ENCODE results near the gene BAIAP2. TPM values are rescaled to one million over a fixed set of nuclear protein-coding genes. Genes with fewer than 3 reads are reported as not detected.

Gene BAIAP2
- total RNA-seq, 6 donors from 2014 or later: 90.7 to 231 (median 123) TPM

DNA sequence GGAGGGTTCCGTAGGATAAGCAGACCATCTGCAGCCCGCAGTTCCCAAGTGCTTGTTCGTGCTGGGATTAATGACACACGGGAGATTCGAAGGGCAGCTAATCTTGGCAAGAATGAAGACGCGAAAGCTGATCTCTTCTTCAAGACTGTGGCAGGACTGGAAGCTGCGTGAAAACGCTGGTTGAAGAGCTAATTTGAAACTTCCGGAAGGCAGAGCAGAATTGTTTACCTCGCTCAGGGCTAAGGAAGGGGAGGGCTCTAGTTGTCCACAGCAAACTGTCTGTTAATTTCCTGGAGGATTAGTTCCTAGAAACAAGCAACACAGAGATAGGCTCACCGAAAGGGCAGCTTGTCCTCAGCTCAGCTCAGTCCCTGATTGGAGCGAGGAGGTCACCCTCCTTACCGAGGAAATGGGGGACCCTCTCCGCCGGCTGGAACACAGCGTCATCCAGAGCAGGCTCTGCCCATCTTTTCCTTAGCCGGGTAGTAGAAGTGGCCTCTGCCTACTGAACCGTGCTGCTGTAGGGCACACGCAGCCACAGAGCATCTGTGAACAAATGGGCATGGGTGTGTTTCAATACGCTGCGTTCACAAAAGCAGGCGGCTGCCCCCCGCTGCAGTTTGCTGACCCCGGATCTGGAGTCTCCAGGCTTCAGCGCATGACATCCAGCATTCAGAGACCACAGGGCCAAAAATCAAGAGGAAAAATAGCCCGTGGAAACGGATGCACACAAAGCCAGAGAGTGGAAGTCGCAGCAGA, 16.7 kb upstream of the BAIAP2 start:
- peak overlapping the region; percentile 78 to 85 (median 82) for H3K27ac ChIP-seq
- ATAC-seq (ENCODE audit: low FRiP score in 2 of 2): peak in 1 of 2 donors; percentile 63
- WGBS, 2 donors: 10 to 11% methylated on average over 21 to 29 of the region's 29 CpGs
- H3K36me3 ChIP-seq: no peaks in the 10 kb centered on the region
- H3K9me3 ChIP-seq: no peaks in the 10 kb centered on the region
- no peaks in the 10 kb centered on the region for H3K27me3 ChIP-seq
- DNase-seq: peak; percentile 32 to 56
- TF ChIP-seq POLR2AphosphoS5 (IDR thresholded peaks at IDR 0.05) (peak; percentile 59 to 69), POLR2A (IDR thresholded peaks at IDR 0.05) (peak in 2 of 4 donors; percentile 47 to 54)
- TF ChIP-seq, protein P1, sequence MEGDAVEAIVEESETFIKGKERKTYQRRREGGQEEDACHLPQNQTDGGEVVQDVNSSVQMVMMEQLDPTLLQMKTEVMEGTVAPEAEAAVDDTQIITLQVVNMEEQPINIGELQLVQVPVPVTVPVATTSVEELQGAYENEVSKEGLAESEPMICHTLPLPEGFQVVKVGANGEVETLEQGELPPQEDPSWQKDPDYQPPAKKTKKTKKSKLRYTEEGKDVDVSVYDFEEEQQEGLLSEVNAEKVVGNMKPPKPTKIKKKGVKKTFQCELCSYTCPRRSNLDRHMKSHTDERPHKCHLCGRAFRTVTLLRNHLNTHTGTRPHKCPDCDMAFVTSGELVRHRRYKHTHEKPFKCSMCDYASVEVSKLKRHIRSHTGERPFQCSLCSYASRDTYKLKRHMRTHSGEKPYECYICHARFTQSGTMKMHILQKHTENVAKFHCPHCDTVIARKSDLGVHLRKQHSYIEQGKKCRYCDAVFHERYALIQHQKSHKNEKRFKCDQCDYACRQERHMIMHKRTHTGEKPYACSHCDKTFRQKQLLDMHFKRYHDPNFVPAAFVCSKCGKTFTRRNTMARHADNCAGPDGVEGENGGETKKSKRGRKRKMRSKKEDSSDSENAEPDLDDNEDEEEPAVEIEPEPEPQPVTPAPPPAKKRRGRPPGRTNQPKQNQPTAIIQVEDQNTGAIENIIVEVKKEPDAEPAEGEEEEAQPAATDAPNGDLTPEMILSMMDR (IDR thresholded peaks at IDR 0.05): no peak
- peaks cover 39 to 56% (median 42%) of the 10 kb centered on the region in 4 donors for H3K4me1 ChIP-seq
- H3K4me3 ChIP-seq: peak overlapping the region in 3 of 4 donors; percentile 22 to 42 (median 32)

DNA sequence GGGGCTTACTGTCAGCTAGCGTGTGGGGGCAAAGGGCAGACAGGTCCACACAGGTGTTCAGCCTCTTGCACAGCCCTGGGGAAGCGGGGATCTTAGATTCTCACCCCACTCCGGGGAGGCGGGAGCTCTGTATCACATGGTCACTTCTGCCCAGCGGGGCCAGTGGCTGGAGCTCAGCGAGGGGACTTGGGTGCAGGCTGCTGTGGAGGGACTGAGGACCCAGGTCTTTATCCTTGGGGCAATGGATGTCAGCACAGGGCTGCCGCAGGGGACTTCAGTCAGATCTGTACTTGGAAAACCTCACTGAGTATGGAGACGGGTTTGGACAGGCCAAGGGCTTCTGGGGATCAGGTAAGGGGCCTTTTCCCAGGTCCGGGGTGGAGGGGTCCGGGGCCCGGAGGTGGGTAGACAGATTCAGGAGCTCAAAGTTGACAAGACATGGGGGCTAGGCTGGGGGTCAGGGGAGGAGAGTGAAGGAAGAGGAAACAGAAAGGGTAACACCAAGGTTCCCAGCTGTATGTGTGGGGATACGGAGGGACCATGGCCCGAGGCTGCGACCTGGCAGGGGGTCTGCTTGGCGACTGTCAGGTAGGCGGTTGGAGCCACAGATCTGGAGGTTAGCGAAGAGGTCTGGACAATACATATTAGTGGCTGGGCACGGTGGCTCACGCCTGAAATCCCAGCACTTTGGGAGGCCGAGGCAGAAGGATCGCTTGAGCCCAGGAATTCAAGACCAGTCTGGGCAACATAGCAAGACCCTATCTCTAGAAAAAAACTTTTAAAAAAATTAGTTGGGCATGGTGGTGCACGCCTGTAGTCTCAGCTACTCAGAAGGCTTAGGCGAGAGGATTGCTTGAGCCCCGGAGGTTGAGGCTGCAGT, 15.1 kb upstream of the BAIAP2 start:
- Histone ChIP-seq H3K36me3 (no peaks in the 10 kb centered on the region), H3K9me3 (no peaks in the 10 kb centered on the region), H3K4me3 (no peak overlapping the region), H3K27me3 (no peaks in the 10 kb centered on the region), H3K4me1 (peaks cover 53 to 72% (median 56%) of the 10 kb centered on the region in 4 donors), H3K27ac (peak overlapping the region in 3 of 4 donors; percentile 76 to 85 (median 83))
- ATAC-seq (ENCODE audit: low FRiP score in 2 of 2) (no peak), DNase-seq (peak in 1 of 2 donors; percentile 30)
- TF ChIP-seq POLR2A (IDR thresholded peaks at IDR 0.05) (no peak), EP300 (IDR thresholded peaks at IDR 0.05) (no peak), POLR2AphosphoS5 (IDR thresholded peaks at IDR 0.05) (no peak)
- TF ChIP-seq, protein P1 (IDR thresholded peaks at IDR 0.05): no peak
- WGBS, 2 donors: 91 to 96% methylated on average over 19 to 22 of the region's 24 CpGs

DNA sequence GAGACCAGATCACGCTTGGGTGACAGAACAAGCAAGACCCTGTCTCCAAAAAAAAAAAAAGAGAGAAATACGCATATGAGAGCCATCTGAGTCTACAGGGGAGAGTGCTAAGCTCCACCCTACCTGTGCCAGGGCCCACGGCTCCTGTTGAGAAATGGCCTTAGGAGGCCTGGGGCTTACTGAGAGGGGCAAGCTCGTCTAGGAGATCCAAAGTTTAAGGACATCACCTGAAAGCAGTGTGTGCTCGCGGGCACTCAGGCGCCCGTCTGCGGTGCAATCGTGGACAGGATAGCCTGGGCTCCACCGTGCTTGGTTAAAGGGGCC, 14.5 kb upstream of the BAIAP2 start:
- Histone ChIP-seq H3K9me3 (no peaks in the 10 kb centered on the region), H3K4me3 (no peak overlapping the region), H3K4me1 (peaks cover 57 to 78% (median 59%) of the 10 kb centered on the region in 4 donors), H3K27me3 (no peaks in the 10 kb centered on the region), H3K27ac (peak overlapping the region; percentile 76 to 85 (median 82)), H3K36me3 (no peaks in the 10 kb centered on the region)
- WGBS, 2 donors: 67 to 86% methylated on average over 9 to 11 of the region's 11 CpGs
- TF ChIP-seq POLR2A (IDR thresholded peaks at IDR 0.05): no peak
- no peak for TF ChIP-seq EP300 (IDR thresholded peaks at IDR 0.05)
- TF ChIP-seq, protein P1 (IDR thresholded peaks at IDR 0.05): no peak
- no peak for TF ChIP-seq POLR2AphosphoS5 (IDR thresholded peaks at IDR 0.05)
- no peak for DNase-seq
- no peak for ATAC-seq (ENCODE audit: low FRiP score in 2 of 2)

DNA sequence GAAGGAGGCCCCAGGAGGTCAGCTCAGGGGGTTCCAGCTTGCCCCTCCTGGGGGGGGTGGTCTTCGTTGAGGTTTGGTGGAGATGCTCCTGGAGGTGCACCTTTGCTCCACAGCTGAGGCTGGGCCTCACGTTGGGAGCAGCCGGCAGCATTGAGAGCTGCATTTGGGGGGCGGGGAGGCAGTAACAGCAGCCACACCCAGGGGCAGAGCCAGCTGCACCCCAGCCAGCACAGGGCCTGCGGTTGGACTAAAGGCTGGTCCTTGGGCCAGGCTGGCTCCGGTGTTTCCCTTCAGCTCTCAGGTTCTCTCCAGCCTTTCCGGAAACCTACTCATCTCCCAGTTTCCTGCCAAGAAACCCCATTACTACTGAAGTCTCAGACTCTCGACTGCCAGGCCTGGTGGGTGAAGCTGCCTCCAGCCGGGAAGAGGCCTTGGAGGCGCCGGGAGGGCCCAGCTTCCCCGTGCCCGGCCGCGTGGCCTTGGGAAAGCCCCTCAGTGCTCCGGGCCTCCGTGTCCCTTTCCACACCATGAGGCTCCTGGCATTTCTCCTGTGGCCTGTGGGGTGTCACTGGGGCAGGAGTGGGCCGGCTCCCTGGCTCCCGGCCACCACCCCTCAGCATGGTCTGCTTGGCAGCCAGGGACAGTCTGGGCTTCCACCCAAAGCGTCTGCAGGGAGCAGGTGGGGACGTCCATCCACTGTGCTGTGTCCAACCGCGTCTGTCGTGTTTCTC, 14.0 kb upstream of the BAIAP2 start:
- Histone ChIP-seq H3K27ac (peak overlapping the region; percentile 76 to 85 (median 82)), H3K9me3 (no peaks in the 10 kb centered on the region), H3K27me3 (no peaks in the 10 kb centered on the region), H3K36me3 (no peaks in the 10 kb centered on the region), H3K4me1 (peaks cover 58 to 83% (median 63%) of the 10 kb centered on the region in 4 donors), H3K4me3 (no peak overlapping the region)
- WGBS, 2 donors: 40% methylated on average over 24 of the region's 24 CpGs; no CpG with 5 or more reads in 1 of the 2 donors
- ATAC-seq (ENCODE audit: low FRiP score in 2 of 2) (peak; percentile 42 to 73), DNase-seq (peak; percentile 88 to 93)
- peak in 1 of 2 donors; percentile 61 for TF ChIP-seq POLR2AphosphoS5 (IDR thresholded peaks at IDR 0.05)
- TF ChIP-seq, protein P1 (IDR thresholded peaks at IDR 0.05): peak in 1 of 6 experiments; percentile 9
- peak in 3 of 4 donors; percentile 20 to 88 (median 74) for TF ChIP-seq EP300 (IDR thresholded peaks at IDR 0.05)
- peak in 2 of 4 donors; percentile 12 to 18 for TF ChIP-seq POLR2A (IDR thresholded peaks at IDR 0.05)
